Neural crest cell (in vitro differentiated cells): ENCODE results near the gene DDX54. TPM values are rescaled to one million over a fixed set of nuclear protein-coding genes. Genes with fewer than 3 reads are reported as not detected.

Experiments used
- DNase-seq: peaks from one replicate; pipeline ENCODE4 v3.0.0; 2021; ENCODE audit warnings: low read depth, mixed read lengths, low spot score
- H3K27ac Mint-ChIP-seq: one replicate; pipeline ENCODE4 v1.8.0; 2021; ENCODE audit warnings: mild to moderate bottlenecking, mixed read lengths; ENCODE audit not compliant: unreplicated experiment
- H3K27me3 Mint-ChIP-seq: 2 replicates; pipeline ENCODE4 v1.8.0; 2021; ENCODE audit warnings: low read depth, mild to moderate bottlenecking, mixed read lengths
- H3K36me3 Mint-ChIP-seq: 2 replicates; pipeline ENCODE4 v1.8.0; 2021; ENCODE audit warnings: low read depth, mild to moderate bottlenecking, mixed read lengths
- H3K4me1 Mint-ChIP-seq: 2 replicates; pipeline ENCODE4 v1.8.0; 2021; ENCODE audit warnings: mixed read lengths
- H3K4me3 Mint-ChIP-seq: one replicate; pipeline ENCODE4 v1.8.0; 2021; ENCODE audit warnings: mild to moderate bottlenecking, mixed read lengths
- H3K9me3 Mint-ChIP-seq: 2 replicates; pipeline ENCODE4 v1.8.0; 2021; ENCODE audit warnings: mixed read lengths
- CTCF ChIP-seq: fragments of 200-600 bp; sonication (generic); conservative IDR thresholded peaks from 2 replicates; pipeline ENCODE4 v1.5.0; 2021; ENCODE audit warnings: antibody characterized with exemption, mild to moderate bottlenecking
- total RNA-seq: library from RNA; stranded (reverse); gene quantifications from 2 replicates; pipeline ENCODE4 v1.2.1, GENCODE V29; 2021

Gene DDX54
- total RNA-seq, 1 donor from 2014 or later: 69.7 TPM

DNA sequence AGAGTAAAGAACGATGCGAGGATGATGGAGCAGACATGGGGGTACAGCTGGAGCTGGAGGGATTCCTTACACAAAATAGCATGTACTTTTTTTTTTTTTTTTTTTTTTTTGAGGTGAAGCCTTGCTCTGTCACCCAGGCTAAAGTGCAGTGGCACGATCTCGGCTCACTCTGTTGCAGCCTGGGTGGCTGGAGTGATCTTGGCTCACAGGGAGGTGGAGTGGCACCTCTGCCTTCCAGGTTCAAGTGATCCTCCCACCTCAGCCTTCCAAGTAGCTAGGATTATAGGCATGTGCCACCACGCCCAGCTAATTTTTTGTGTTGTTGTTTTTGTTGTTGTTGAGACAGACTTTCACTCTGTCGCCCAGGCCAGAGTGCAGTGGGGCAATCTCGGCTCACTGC is 44.6 kb downstream of the DDX54 start:
- Mint-ChIP-seq H3K27me3 (peaks cover 32% of the 10 kb centered on the region), H3K36me3 (no peaks in the 10 kb centered on the region), H3K9me3 (no peaks in the 10 kb centered on the region), H3K4me1 (no peaks in the 10 kb centered on the region), H3K4me3 (no peak overlapping the region), H3K27ac (peak overlapping the region; percentile 86)
- TF ChIP-seq CTCF: no peak
- no peak for DNase-seq

- Mint-ChIP-seq H3K27ac (no peak overlapping the region), H3K27me3 (peaks cover 49% of the 10 kb centered on the region)
- DNase-seq: no peak
These were observed 46.5 kb downstream of the DDX54 start for GRCh38 chr12:113138826-113139225.

DNA sequence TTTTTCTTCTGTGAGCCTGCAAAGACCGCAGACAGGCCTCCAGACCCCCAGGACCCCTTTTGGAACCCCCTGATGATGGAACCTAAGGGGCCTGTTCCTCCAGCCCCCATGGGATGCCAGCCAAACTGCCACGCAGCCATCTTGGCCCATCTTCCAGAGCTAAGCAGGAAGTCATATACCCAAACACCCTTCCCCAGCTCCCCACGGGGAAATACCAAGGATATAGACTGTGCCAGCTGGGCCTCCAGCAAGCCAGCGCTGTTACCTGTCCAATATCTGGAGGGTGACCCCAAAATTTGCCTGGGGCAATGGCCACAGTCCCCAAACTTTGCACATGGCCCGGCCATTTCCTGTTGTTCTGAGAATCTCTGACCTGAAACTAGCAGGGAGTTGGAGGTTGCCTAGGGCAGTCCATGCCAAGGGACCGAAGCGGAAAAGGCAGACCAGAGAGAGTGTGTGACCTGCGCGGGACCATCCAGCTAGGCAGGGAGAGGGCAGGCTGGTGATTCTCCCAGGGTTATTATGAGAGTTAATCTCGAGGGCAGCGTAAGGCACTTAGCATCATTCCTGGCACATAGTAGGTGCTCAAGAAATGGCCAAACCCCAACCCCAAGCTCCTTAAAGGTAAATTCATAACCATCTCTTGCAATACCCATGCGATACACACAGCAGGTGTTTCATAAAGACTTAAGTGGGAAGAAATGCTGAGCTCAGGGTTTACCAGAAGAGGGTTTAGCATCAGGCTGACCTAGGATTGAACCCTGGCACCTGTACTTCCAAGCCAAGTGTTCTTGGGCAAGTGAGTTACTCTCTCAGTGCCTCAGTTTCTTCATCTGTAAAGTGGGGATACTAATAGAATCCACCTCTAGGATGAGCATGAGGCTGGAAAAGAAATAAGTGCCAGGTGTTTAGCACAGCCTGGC is 47.2 kb downstream of the DDX54 start:
- DNase-seq: no peak
- Mint-ChIP-seq H3K9me3 (no peaks in the 10 kb centered on the region), H3K27ac (no peak overlapping the region), H3K4me1 (no peaks in the 10 kb centered on the region), H3K27me3 (peaks cover 56% of the 10 kb centered on the region), H3K36me3 (no peaks in the 10 kb centered on the region), H3K4me3 (no peak overlapping the region)
- no peak for TF ChIP-seq CTCF

More at GRCh38 chr12:113138826-113139225, 46.5 kb downstream of the DDX54 start:
- Mint-ChIP-seq H3K36me3 (no peaks in the 10 kb centered on the region), H3K4me3 (no peak overlapping the region), H3K4me1 (no peaks in the 10 kb centered on the region), H3K9me3 (no peaks in the 10 kb centered on the region)
- no peak for TF ChIP-seq CTCF

DNA sequence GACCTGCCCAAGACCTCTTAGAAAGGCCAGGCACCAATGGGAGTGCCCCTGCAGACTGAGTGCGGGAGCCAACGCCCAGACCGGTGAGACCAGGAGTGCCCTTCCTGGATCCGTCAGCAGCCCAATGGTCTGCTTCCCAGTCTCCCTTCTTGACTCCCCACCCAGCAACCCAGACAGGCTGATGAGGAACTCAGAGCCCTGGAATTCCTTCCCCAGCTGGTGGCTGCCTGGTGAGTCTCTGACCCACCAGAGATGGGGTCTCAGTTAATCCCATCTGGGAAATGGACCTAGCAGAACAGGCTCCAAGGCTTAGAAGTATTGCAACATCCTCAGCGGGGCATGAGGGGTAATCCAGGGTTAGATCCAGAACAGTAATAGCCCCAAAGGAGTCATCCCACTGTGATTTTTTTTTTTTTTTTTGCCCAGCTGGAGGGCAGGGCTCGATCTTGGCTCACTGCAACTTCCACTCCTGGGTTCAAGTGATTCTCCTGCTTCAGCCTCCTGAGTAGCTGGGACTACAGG is 48.2 kb downstream of the DDX54 start:
- no peaks in the 10 kb centered on the region for H3K36me3 Mint-ChIP-seq
- no peaks in the 10 kb centered on the region for H3K9me3 Mint-ChIP-seq
- H3K4me1 Mint-ChIP-seq: no peaks in the 10 kb centered on the region
- no peak for TF ChIP-seq CTCF
- H3K27ac Mint-ChIP-seq: no peak overlapping the region
- H3K27me3 Mint-ChIP-seq: peaks cover 67% of the 10 kb centered on the region
- no peak overlapping the region for H3K4me3 Mint-ChIP-seq
- no peak for DNase-seq

- Mint-ChIP-seq H3K4me3 (no peak overlapping the region), H3K27me3 (peaks cover 74% of the 10 kb centered on the region), H3K9me3 (no peaks in the 10 kb centered on the region), H3K27ac (no peak overlapping the region), H3K36me3 (no peaks in the 10 kb centered on the region), H3K4me1 (no peaks in the 10 kb centered on the region)
- DNase-seq: no peak
- TF ChIP-seq CTCF: no peak
These were observed 48.9 kb downstream of the DDX54 start for GRCh38 chr12:113136128-113136989.
